Esophagus squamous epithelium (tissue), 5 donors: ENCODE results near the gene THBS2. TPM values are rescaled to one million over a fixed set of nuclear protein-coding genes. Genes with fewer than 3 reads are reported as not detected.
"Not testable (repeated sequence)": the region's sequence is repeated elsewhere in the genome, so short reads cannot be mapped to it uniquely, and the experiment has no call there.

Source experiments
- DNase-seq: peaks from one replicate; lab custom pipeline; 2025; lab: John Stamatoyannopoulos, UW
- H3K27ac ChIP-seq, 4 donors: fragments of 200-600 bp; sonication (generic); one replicate each; pipeline ENCODE4 v1.5.1; 2016 to 2019; ENCODE audit warnings: mild to moderate bottlenecking in 1 of 4
- H3K27me3 ChIP-seq, 4 donors: fragments of 200-600 bp; sonication (generic); 1 replicate in 3 of 4; 2 replicates in 1 of 4; pipeline versions ENCODE4 v1.5.1 to v1.6.0; 2017 to 2021; ENCODE audit warnings: antibody characterized with exemption in 1 of 4
- H3K36me3 ChIP-seq, 3 donors: fragments of 200-600 bp; sonication (generic); one replicate each; pipeline ENCODE4 v1.5.1; 2016 to 2019
- H3K4me1 ChIP-seq, 3 donors: fragments of 200-600 bp; sonication (generic); one replicate each; pipeline ENCODE4 v1.5.1; 2017 to 2019
- H3K4me3 ChIP-seq, 4 donors: fragments of 200-600 bp; sonication (generic); 1 replicate in 3 of 4; 2 replicates in 1 of 4; pipeline ENCODE4 v1.5.1; 2016 to 2019; ENCODE audit warnings: mild to moderate bottlenecking in 2 of 4, moderate library complexity in 1 of 4
- H3K9me3 ChIP-seq, 3 donors: fragments of 200-600 bp; sonication (generic); one replicate each; pipeline ENCODE4 v1.5.1; 2016 to 2019
- POLR2A ChIP-seq, 4 donors: fragments of 450-650 bp; IDR thresholded peaks; one replicate each; pipeline ENCODE4 v1.6.1; 2017; ENCODE audit warnings: antibody characterized with exemption in 4 of 4, mild to moderate bottlenecking in 4 of 4, moderate library complexity in 3 of 4
- WGBS, 2 donors: methylation state at CpG; one replicate each; pipeline ENCODE4 v1.1.5; 2018; 5-methylcytosine and 5-hydroxymethylcytosine counted together
- intact Hi-C: fragments of 100-400 bp; cut with DNase I; formaldehyde crosslinking; loops from one replicate; pipeline ENCODE4 v1.15.0; 2022
- total RNA-seq, 4 donors: library from RNA; depleted of rRNA; stranded (reverse); fragments of >200 nt; gene quantifications; one replicate each; pipeline ENCODE4 v1.1.0, GENCODE V29; 2016
- TF ChIP-seq, protein P1 (sequence below), 6 experiments: fragments of 450-650 bp in 4 of 6; fragments of 200-600 bp in 2 of 6; sonication (generic) in 2 of 6; IDR thresholded peaks; one replicate each; pipeline ENCODE4 v1.5.1; 2016 to 2019; ENCODE audit warnings: antibody characterized with exemption in 6 of 6, mild to moderate bottlenecking in 4 of 6, moderate library complexity in 4 of 6
- donor health status: DM: yes; HTN: yes; CAD: no.

The THBS2 gene
- 10 to 100 TPM in 3 of 4 donors, 1 to 10 TPM in 1; 4.3 to 35.7 (median 25.5) TPM for total RNA-seq

DNA sequence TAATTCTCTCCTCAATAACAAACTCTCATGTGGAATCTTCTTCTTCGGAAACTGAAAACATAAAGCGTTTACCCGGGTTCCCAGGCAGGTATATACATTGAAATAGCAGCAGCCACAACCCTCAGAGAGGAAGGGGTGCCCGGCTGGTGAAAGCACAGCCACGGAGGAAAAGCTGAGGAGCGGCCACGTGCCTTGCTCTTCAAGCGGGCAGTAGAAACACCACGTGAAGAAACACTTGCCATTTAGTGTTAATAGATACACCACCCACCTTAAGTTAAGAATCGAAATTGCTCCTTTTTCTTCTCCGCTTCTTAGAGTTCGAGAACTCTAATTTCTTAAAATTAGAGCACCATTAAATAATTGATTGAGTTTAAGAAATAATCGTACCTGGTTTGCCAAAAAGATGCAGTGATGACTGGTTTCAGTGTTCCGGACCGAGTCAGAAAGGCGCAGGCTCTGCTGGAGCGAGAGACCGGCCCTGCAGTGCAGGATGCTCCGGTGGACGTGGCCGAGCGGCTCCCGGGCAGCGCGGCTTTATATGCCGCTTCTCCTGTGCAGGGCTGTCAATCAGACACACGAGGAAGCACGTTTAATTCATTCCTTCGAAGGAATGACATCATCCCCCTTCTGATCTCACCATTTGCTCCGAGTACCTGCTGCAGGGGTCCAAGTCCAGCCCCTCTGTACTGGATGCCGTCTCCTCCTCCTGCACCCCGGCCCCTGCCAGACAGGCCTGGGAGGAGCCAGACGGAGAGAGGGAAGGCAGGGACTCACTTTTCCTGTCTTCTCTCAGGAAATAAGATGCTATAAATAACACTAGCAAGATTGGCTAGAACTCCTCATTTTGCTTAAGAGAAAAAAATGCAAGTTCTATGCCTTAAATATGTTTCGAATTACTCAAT, at the start of gene THBS2:
Gene THBS2 (minus strand): TSS at position 510 of the 902 bp plus-strand sequence. CDS start 3,062 bp downstream, outside the sequence.
- Histone ChIP-seq H3K4me1 (peaks cover 0 to 50% (median 12%) of the 10 kb centered on the region in 3 donors), H3K9me3 (no peaks in the 10 kb centered on the region), H3K27me3 (peaks cover 0 to 48% (median 0%) of the 10 kb centered on the region in 4 donors), H3K27ac (peak within 1 kb of the TSS; percentile 39 to 83 (median 60)), H3K36me3 (peaks cover 0 to 5% (median 0%) of the 10 kb centered on the region in 3 donors), H3K4me3 (peak within 1 kb of the TSS; percentile 12 to 62 (median 38))
- WGBS, 2 donors: 7 to 16% methylated on average over 31 of the region's 34 CpGs
- DNase-seq: no peak
- TF ChIP-seq, protein P1, sequence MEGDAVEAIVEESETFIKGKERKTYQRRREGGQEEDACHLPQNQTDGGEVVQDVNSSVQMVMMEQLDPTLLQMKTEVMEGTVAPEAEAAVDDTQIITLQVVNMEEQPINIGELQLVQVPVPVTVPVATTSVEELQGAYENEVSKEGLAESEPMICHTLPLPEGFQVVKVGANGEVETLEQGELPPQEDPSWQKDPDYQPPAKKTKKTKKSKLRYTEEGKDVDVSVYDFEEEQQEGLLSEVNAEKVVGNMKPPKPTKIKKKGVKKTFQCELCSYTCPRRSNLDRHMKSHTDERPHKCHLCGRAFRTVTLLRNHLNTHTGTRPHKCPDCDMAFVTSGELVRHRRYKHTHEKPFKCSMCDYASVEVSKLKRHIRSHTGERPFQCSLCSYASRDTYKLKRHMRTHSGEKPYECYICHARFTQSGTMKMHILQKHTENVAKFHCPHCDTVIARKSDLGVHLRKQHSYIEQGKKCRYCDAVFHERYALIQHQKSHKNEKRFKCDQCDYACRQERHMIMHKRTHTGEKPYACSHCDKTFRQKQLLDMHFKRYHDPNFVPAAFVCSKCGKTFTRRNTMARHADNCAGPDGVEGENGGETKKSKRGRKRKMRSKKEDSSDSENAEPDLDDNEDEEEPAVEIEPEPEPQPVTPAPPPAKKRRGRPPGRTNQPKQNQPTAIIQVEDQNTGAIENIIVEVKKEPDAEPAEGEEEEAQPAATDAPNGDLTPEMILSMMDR (IDR thresholded peaks at IDR 0.05): no peak
- peak in 2 of 4 donors; percentile 51 to 59 for TF ChIP-seq POLR2A (IDR thresholded peaks at IDR 0.05)
- intact Hi-C loops: no loop called here

DNA sequence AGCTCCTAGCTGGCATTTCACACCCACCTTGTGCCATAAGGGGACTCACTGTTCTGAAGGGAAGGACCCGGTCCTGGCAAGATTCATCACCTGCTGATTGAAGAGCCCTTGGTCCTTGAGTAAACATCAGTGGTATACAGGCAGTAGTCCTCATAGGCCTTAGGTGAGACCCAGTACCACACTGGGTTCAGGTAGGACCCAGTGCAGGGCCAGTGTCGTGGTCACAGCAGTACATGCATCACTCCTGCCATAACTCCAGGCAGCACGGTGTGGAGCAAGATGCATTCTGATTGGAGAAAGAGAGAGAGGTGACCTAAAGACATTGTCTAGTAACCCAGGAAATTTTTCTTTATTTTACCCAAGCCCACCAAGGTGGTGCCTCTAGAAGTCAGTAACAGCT, 49.1 kb upstream of the THBS2 start:
- Histone ChIP-seq H3K27ac (no peak overlapping the region), H3K4me1 (no peaks in the 10 kb centered on the region), H3K9me3 (no peaks in the 10 kb centered on the region), H3K36me3 (no peaks in the 10 kb centered on the region), H3K27me3 (no peaks in the 10 kb centered on the region), H3K4me3 (no peak overlapping the region)
- intact Hi-C loops: no loop called here
- WGBS, 2 donors: 84 to 100% methylated on average over 2 of the region's 3 CpGs
- DNase-seq: no peak
- no peak for TF ChIP-seq POLR2A (IDR thresholded peaks at IDR 0.05)
- TF ChIP-seq, protein P1 (IDR thresholded peaks at IDR 0.05): no peak

DNA sequence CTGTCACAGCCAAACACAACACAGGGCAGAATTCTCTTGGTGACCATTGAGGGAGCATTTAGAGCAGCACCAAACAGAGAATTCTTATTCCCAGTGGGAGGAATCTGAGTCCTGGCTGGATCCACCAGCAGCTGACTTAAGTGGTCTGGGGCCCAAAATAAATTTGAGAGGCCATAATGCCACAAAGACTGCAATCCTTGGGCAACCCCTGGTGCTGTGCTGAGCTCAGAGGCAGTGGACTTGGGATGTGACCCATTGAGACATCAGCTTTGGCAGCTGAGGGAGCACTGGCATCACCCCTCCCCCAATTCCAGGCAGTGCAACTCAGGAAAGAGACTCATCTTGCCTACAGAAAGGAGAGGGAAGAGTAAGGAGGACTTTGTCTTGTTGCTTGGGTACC, 48.6 kb upstream of the THBS2 start:
- no peak overlapping the region for H3K27ac ChIP-seq
- intact Hi-C loops: no loop called here

DNA sequence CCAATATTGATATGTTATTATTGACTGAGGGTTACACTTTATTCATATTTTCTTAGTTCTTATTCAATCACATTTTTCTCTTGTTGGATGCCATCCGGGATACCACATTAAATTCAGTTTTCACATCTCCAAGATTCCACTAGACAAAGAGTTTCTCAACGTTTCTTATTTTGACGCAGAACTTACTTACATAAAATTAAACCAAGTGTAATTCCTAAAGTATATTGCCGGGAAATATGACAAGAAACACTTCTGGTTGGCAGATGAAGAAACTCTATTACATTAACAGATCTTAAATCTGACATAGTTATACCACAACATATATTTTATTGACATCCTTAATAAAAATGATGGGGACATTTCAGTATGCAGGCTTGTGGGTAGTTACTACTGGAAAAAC, 47.3 kb upstream of the THBS2 start:
- TF ChIP-seq, protein P1 (IDR thresholded peaks at IDR 0.05): no peak
- no peak for TF ChIP-seq POLR2A (IDR thresholded peaks at IDR 0.05)

More for the DNA sequence above, 48.6 kb upstream of the THBS2 start:
- H3K4me3 ChIP-seq: no peak overlapping the region
- TF ChIP-seq, protein P1 (IDR thresholded peaks at IDR 0.05): no peak
- TF ChIP-seq POLR2A (IDR thresholded peaks at IDR 0.05): no peak
- no peaks in the 10 kb centered on the region for H3K9me3 ChIP-seq
- no peaks in the 10 kb centered on the region for H3K36me3 ChIP-seq
- no peaks in the 10 kb centered on the region for H3K4me1 ChIP-seq
- no peak for DNase-seq
- no peaks in the 10 kb centered on the region for H3K27me3 ChIP-seq

DNA sequence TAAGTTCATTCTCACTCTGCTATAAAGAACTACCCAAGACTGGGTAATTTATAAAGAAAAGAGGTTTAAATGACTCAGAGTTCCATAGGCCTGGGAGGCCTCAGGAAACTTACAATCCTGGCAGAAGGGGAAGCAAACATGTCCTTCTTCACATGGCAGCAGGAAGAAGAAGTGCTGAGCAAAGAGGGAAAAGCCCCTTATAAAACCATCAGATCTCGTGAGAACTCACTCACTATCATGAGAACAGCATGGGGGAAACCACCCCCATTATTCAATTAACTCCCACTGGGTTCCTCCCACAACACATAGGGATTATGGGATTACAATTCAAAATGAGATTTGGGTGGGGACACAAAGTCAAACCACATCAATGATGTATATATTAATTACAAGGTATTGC, 45.0 kb upstream of the THBS2 start:
- H3K36me3 ChIP-seq: not testable (repeated sequence)
- 64 to 94% methylated on average over 1 of the region's 1 CpG for WGBS, 2 donors

More for the DNA sequence above, 47.3 kb upstream of the THBS2 start:
- H3K4me1 ChIP-seq: peaks cover 0 to 8% (median 3%) of the 10 kb centered on the region in 3 donors
- no peak overlapping the region for H3K27ac ChIP-seq
- no peaks in the 10 kb centered on the region for H3K9me3 ChIP-seq
- WGBS, 2 donors: 87 to 92% methylated on average over 4 of the region's 4 CpGs
- intact Hi-C loops: no loop called here
- no peak overlapping the region for H3K4me3 ChIP-seq
- H3K36me3 ChIP-seq: no peaks in the 10 kb centered on the region
- no peak for DNase-seq
- no peaks in the 10 kb centered on the region for H3K27me3 ChIP-seq

More for the DNA sequence above, 45.0 kb upstream of the THBS2 start:
- intact Hi-C loops, H3K4me3 ChIP-seq, DNase-seq, H3K9me3 ChIP-seq, H3K27ac ChIP-seq, H3K27me3 ChIP-seq: not testable (repeated sequence)
- peaks cover 0 to 11% (median 3%) of the 10 kb centered on the region in 3 donors for H3K4me1 ChIP-seq
